IPS DF 6.9 (cell line): Measurements from ENCODE around the gene SLA2.
A peak's percentile ranks its signal among the peaks of the same experiment; 100 is the strongest.

Experiments
- DNase-seq: peaks from one replicate; pipeline ENCODE4 v3.0.0-alpha.2; 2013; ENCODE audit warnings: low read depth, low spot score
- H3K27ac ChIP-seq: one replicate; pipeline ENCODE4 v1.5.1; 2013; ENCODE audit warnings: low read length, control low read depth
- H3K27me3 ChIP-seq: 2 replicates; pipeline ENCODE4 v1.6.1; 2013; ENCODE audit warnings: mild to moderate bottlenecking, low read length; ENCODE audit not compliant: control insufficient read depth, insufficient read depth
- H3K36me3 ChIP-seq: 2 replicates; pipeline ENCODE4 v1.6.1; 2013; ENCODE audit warnings: low read length; ENCODE audit not compliant: control insufficient read depth, insufficient read depth
- H3K4me1 ChIP-seq: 2 replicates; pipeline ENCODE4 v1.6.1; 2013; ENCODE audit warnings: low read length; ENCODE audit not compliant: control insufficient read depth, insufficient read depth
- H3K4me3 ChIP-seq: 2 replicates; pipeline ENCODE4 v1.5.1; 2013; ENCODE audit warnings: mild to moderate bottlenecking, low read length
- H3K9me3 ChIP-seq: 2 replicates; pipeline ENCODE4 v1.6.1; 2013; ENCODE audit warnings: low read length, inconsistent platforms; ENCODE audit not compliant: control insufficient read depth, insufficient read depth
- WGBS: extraction: QIAGEN DNeasy Blood & Tissue Kit; methylation state at CpG from one replicate; pipeline ENCODE4 v1.1.7; 2013; ENCODE audit warnings: mixed read lengths, missing lambda C conversion rate; ENCODE audit not compliant: insufficient read length, insufficient coverage; 5-methylcytosine and 5-hydroxymethylcytosine counted together

SLA2 gene

DNA sequence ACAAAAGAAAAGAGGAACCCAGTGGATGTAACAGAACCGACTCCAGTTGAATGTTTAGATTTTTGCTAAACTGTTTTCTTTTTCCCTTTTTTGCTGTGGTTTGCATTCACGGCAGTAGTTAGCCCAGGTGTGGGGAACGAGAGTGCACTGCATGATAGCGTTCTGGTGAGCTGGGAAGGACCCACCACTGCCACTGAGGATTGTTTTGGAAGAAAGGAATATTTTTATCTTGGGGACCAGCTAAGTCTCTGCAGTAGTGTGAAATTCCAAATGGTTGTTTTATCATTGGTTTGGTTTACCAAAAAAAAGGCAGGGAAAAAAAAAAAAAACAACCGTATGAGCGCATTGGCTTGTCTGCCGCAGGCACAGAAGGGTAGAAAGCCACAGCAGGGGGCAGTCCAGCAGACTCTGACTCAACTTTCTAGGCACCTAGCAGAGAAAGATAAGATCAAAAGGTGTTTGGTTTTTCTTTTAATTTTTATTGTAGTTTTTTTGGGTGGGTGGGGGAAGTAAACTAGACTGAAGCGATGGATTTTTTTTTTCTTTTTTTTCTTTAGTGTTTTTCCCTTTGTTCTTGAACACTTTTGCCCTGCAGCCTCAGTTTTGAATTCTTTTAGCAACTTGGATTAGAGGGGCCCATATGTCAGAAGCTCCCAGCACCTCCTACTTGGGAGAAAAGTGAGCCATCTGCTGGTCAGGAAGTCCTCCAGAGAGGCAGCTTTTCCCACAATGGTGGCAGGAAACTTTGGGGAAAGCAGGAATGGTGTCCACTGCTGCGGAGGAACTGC, 53.9 kb downstream of the SLA2 start:
- no peak overlapping the region for H3K27ac ChIP-seq
- peaks cover 10% of the 10 kb centered on the region for H3K36me3 ChIP-seq
- H3K4me1 ChIP-seq, result no peaks in the 10 kb centered on the region; the same call in 1 of the 2 replicates
- no peaks in the 10 kb centered on the region for H3K9me3 ChIP-seq
- H3K27me3 ChIP-seq, result no peaks in the 10 kb centered on the region
- WGBS, result 100% methylated on average over 1 of the region's 9 CpGs
- no peak overlapping the region for H3K4me3 ChIP-seq
- no peak for DNase-seq

DNA sequence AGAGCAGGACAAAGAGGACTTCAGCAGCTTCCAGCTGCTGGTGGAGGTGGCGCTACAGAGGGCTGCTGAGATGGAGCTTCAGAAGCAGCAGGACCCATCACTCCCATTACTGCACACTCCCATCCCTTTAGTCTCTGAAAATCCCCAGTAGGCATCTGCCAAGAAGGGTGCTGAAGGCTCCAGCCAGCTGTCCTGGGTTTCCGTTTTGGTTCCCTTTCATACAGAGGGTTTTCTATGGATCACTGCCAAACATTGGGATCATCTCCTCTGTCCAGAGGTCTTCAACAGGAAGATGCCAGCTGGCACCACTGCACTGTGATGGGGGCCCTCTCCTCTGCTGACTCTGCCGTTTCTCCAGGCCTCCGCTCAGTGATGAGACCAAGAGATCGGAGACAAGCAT, 54.7 kb downstream of the SLA2 start:
- Histone ChIP-seq H3K9me3 (no peaks in the 10 kb centered on the region), H3K4me3 (no peak overlapping the region), H3K4me1 (no peaks in the 10 kb centered on the region; the same call in 1 of the 2 replicates), H3K27ac (no peak overlapping the region), H3K36me3 (peaks cover 10% of the 10 kb centered on the region), H3K27me3 (no peaks in the 10 kb centered on the region)
- no peak for DNase-seq
- WGBS, result no CpG with 5 or more reads among the region's 5 CpGs

DNA sequence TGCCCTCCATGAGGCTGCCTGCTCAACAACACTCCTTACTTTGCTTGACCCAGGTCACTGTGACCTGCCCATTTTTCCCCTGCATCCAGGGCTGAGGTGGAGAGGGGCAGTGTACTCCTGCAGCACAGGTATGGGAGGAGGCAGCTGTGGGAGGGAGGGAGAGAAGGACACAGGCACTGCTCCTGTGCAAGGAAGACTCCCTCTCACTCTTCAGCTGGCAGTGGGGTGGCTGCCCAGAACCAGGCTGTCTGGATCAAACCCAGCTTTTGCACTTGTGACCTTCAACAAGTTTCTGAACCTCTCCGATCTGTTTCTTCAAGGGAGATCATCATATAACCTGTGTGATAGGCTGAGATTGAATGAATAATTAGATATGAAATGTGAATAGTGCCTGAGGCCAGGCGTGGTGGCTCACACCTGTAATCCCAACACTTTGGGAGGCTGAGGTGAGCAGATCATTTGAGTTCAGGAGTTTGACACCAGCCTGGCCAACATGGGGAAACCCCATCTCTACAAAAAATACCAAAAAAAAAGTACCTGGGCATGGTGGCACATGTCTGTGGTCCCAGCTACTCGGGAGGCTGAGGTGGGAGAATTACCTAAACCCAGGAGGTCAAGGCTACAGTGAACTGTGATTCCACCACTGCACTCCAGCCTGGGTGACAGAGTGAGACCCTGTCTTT, 58.5 kb downstream of the SLA2 start:
- peaks cover 6% of the 10 kb centered on the region for H3K36me3 ChIP-seq
- H3K4me1 ChIP-seq, result peaks cover 5% of the 10 kb centered on the region; the same call in 1 of the 2 replicates
- no peak for DNase-seq
- WGBS, result no CpG with 5 or more reads among the region's 3 CpGs
- H3K27ac ChIP-seq, result no peak overlapping the region
- no peaks in the 10 kb centered on the region for H3K27me3 ChIP-seq
- no peak overlapping the region for H3K4me3 ChIP-seq
- no peaks in the 10 kb centered on the region for H3K9me3 ChIP-seq

DNA sequence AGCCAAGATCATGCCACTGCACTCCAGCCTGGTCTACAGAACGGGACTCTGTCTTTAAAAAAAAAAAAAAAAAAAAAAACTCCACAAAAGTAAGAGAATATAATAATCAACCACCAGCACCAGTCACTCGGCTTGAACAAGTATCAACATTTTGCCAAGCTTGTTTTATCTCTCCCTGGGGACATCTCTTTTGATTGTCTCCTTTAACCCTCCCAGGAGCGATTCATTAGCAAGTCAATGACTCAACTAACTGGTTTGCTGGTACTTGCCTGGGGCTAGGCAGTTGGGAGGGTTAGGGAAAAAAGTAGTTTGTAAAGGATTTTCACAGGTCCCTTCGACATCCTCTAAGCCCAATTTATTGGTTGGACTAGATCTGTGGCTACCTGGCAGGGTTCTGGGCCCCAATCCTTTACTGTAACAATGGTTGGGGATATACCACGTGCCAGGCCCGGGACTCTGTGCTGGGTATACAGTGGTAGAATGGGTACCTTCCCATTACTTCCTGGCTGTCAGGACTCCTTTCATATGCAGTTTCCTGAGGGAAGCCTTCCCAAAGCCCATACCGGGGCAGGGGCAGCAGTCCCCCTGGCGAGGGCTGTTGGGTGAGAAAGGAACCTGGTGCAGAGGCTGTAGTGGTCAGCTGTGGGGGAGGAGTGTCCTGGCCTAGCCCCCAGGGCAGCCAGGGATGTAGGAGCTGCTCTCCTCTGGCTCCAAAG, 60.4 kb downstream of the SLA2 start:
- H3K36me3 ChIP-seq, result peaks cover 2% of the 10 kb centered on the region
- no peaks in the 10 kb centered on the region for H3K9me3 ChIP-seq
- peak overlapping the region; percentile 84 for H3K27ac ChIP-seq
- no peak for DNase-seq
- no peaks in the 10 kb centered on the region for H3K27me3 ChIP-seq
- peaks cover 5% of the 10 kb centered on the region; the same call in 1 of the 2 replicates for H3K4me1 ChIP-seq
- WGBS, result no CpG with 5 or more reads among the region's 8 CpGs
- H3K4me3 ChIP-seq, result no peak overlapping the region

DNA sequence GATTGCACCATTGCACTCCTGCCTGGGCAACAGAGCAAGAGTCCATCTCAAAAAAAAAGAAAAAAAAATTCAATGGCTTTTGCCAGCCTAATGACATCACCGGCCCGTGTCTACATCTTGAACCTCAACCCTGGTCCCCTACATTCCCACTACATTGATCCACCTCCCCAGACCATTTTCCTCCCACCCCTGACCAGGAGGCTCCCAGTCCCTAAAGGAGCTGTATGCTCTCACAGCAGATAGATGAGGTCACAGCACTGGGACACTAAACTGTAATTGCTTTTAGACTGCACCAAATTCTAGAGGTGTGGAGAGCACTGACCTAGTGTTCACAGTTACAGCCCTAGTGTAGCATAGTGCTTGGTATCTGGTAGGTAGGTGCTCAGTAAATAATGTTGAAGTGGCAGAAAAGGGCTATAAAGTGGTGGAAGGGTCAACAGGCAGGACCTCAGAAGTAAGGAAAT, 61.9 kb downstream of the SLA2 start:
- Histone ChIP-seq H3K27me3 (no peaks in the 10 kb centered on the region), H3K9me3 (no peaks in the 10 kb centered on the region), H3K4me3 (no peak overlapping the region), H3K27ac (no peak overlapping the region), H3K36me3 (peaks cover 2% of the 10 kb centered on the region; the same call in 1 of the 2 replicates), H3K4me1 (peaks cover 5% of the 10 kb centered on the region; the same call in 1 of the 2 replicates)
- WGBS, result no CpG with 5 or more reads among the region's 2 CpGs
- DNase-seq, result no peak

DNA sequence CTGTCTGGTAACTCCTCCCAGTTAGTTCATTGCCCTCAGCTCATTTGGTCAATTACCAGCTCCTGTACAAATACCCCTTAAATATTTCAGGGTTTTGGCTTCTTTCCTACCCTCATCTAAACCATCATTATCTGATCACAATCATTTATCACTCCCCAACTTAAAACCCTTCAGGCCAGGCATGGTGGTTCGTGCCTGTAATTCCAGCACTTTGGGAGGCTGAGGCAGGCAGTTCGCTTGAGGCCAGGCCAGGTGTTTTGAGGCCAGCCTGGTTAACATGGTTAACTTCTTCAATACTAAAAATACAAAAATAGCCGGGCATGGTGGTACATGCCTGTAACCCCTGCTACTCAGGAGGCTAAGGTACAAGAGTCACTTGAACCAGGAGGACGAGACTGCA, 63.2 kb downstream of the SLA2 start:
- H3K27ac ChIP-seq, result no peak overlapping the region
- WGBS, result no CpG with 5 or more reads among the region's 4 CpGs
- H3K27me3 ChIP-seq, result no peaks in the 10 kb centered on the region
- no peak for DNase-seq
- H3K9me3 ChIP-seq, result no peaks in the 10 kb centered on the region
- peaks cover 7% of the 10 kb centered on the region; the same call in 1 of the 2 replicates for H3K36me3 ChIP-seq
- H3K4me3 ChIP-seq, result no peak overlapping the region
- peaks cover 5% of the 10 kb centered on the region; the same call in 1 of the 2 replicates for H3K4me1 ChIP-seq

DNA sequence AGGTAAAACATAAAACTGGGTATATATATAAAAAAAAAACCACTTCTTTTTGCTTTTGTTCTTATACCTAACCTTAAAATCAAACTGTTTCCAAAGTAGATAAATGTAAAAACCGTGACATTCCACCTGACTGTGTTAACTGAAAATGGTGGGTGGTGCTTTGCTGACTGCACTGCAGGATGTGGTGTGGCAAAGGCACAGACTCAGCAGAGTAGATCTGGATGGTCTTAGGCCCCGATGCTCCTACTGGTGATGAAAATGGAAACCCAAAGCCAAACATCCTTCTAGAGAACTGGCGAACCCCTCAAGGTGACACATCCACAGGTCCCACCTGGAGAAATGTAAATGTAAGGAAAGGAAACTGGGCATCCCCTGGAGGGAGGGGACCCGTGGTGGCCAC, 63.7 kb downstream of the SLA2 start:
- Histone ChIP-seq H3K27ac (no peak overlapping the region), H3K4me1 (peaks cover 5% of the 10 kb centered on the region; the same call in 1 of the 2 replicates), H3K4me3 (no peak overlapping the region), H3K9me3 (no peaks in the 10 kb centered on the region), H3K36me3 (peaks cover 7% of the 10 kb centered on the region; the same call in 1 of the 2 replicates), H3K27me3 (no peaks in the 10 kb centered on the region)
- DNase-seq, result no peak
- WGBS, result no CpG with 5 or more reads among the region's 4 CpGs

DNA sequence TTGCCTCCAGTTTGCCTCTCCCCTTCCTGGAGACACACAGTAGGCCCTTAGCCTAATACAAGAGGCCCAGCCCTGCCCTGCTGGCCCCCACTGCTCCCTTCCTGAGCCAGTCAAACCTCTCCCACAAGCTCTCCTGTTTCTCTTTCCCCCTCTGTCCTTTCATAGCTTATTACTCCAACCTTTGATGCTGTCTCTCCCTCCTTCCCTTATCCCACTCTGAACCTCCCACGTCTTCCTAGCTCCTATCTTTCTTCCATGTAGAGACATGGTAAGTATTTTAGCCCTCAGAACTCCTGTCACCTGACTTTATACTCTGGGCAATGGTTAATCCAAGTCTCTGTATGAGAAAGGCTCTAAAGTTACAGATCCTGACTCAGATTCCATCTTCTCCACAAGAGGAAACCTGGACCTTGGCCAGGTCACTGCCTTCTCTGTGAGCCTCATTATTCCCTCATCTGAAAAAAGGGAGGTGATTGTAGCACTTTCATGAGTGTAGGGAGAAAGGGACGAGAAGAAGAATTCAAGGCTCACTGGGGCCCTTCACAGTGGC, 65.9 kb downstream of the SLA2 start:
- H3K4me1 ChIP-seq, result peaks cover 4% of the 10 kb centered on the region
- no peak for DNase-seq
- no CpG with 5 or more reads among the region's 2 CpGs for WGBS
- H3K9me3 ChIP-seq, result no peaks in the 10 kb centered on the region
- H3K27me3 ChIP-seq, result no peaks in the 10 kb centered on the region
- no peak overlapping the region for H3K27ac ChIP-seq
- peaks cover 7% of the 10 kb centered on the region; the same call in 1 of the 2 replicates for H3K36me3 ChIP-seq
- no peak overlapping the region for H3K4me3 ChIP-seq

DNA sequence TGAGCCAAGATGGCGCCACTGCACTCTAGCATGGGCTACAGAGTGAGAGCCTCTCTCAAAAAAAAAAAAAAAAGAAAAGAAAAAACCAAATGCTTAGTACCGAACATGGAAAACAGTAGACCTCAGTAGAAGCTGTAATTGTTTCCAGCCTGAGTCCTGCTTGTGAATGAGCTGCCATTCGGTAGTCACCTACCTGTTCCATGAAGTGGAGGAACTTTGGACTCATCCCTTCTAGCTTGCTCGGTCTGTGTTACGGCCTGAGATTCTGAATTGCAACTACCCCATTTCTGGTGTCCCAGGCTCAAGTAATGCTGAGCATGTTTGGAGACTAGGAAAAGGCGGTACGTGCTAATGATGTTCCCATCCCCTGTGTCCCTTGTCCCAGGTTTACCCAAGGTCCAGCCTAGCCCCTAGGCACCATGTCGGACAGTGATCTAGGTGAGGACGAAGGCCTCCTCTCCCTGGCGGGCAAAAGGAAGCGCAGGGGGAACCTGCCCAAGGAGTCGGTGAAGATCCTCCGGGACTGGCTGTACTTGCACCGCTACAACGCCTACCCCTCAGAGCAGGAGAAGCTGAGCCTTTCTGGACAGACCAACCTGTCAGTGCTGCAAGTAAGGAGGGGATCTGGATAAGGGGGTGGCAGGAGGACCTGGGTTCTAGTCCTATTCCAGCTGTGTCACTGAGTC, 67.5 kb downstream of the SLA2 start:
- no peaks in the 10 kb centered on the region for H3K27me3 ChIP-seq
- no CpG with 5 or more reads among the region's 15 CpGs for WGBS
- no peak overlapping the region for H3K4me3 ChIP-seq
- H3K27ac ChIP-seq, result no peak overlapping the region
- H3K4me1 ChIP-seq, result peaks cover 2% of the 10 kb centered on the region
- peaks cover 7% of the 10 kb centered on the region; the same call in 1 of the 2 replicates for H3K36me3 ChIP-seq
- H3K9me3 ChIP-seq, result no peaks in the 10 kb centered on the region
- no peak for DNase-seq
